GM04503 (cell line): ENCODE data around the gene INTS12.
"Not testable (repeated sequence)": the region's sequence is repeated elsewhere in the genome, so short reads cannot be mapped to it uniquely, and the experiment has no call there.

Source experiments
- DNase-seq: peaks from one replicate; pipeline ENCODE4 v3.0.0-alpha.2; 2012; ENCODE audit warnings: low read depth

The INTS12 gene, protein sequence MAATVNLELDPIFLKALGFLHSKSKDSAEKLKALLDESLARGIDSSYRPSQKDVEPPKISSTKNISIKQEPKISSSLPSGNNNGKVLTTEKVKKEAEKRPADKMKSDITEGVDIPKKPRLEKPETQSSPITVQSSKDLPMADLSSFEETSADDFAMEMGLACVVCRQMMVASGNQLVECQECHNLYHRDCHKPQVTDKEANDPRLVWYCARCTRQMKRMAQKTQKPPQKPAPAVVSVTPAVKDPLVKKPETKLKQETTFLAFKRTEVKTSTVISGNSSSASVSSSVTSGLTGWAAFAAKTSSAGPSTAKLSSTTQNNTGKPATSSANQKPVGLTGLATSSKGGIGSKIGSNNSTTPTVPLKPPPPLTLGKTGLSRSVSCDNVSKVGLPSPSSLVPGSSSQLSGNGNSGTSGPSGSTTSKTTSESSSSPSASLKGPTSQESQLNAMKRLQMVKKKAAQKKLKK

DNA sequence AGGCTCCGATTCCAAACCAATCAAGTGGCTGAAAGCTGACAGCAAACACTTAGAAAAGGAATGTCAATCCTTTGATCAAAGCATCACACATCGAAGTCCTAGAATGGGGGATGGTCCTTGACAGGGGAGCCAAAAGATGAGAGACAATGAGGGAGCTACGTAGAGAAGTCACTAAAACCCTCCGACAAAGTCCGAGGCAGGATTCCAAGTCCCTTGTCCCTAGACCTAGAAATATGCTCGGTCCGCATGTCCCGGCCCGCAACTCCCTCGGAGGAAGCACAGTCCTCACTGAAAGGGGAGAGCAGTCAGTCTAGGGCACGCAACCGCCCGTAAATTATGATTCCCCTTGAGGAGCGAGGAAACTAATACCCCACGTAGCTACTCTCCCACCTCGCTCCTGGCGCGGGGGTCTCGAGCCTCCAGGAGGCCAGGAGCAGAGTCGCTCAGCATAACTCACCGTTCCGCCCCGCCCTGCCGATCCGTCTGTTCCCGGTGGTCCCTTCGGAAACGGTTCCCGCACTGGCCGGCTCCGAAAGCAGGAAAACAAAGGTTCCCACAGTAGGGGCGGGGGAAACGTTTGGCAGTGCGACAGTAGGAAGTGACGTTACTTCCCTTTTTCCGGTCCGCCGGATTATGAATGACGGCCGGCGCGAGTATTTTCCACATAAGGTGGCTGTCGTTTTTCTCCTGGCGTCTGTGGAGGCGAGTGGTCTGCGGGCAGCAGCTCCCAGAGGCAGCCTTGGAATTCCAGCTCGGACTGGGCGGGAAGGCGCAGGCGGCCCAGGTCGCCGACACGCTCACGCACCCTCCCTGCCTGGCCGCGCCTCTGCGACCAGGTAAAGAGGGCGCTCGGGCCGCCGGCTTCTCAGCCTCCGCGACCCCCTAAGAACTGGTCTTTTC is at the start of gene INTS12, which contains the start of gene GSTCD:
Gene INTS12, minus strand, starts transcription at position 509 of the 900 bp plus-strand sequence. CDS start 8,684 bp downstream, outside the sequence.
Gene GSTCD, plus strand, starts transcription at position 604 of the 900 bp plus-strand sequence. CDS start 8,830 bp downstream, outside the sequence.
- DNase-seq: peak; percentile 65

DNA sequence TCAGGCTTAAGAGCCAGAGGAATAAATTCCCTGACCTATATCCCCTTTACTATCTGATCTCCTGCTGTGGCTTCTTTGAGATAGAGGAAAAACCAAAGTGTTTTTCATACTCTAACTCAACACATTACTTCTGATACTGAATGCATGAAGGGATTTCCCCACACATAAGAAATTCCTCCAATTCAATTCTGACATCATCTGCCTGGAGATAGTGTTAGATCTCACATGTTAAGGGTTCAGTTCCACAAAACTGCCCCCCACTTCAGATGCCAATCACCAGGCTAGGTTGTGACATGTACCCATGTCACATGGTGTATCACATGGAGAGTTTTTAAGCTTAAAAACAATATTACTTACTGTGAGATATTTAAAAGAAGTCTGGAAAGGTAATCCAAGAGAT is 46.9 kb upstream of the INTS12 start:
- no peak for DNase-seq

DNA sequence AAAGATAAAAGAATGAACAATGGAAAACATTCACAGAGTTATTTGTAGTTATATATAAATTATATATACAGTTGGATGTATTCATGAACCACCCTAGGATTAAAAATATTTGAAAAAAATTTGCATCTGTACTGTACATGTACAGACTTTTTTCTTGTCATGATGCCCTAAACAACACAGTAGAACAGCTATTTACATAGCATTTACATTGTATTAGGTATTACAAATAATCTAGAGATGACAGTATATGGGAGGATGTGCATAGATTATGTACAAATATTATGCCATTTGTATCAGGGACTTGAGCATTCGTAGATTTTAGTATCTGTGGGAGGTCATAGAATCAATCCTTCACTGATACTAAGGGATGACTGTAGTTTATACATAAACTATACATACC is 44.9 kb upstream of the INTS12 start:
- DNase-seq: no peak

DNA sequence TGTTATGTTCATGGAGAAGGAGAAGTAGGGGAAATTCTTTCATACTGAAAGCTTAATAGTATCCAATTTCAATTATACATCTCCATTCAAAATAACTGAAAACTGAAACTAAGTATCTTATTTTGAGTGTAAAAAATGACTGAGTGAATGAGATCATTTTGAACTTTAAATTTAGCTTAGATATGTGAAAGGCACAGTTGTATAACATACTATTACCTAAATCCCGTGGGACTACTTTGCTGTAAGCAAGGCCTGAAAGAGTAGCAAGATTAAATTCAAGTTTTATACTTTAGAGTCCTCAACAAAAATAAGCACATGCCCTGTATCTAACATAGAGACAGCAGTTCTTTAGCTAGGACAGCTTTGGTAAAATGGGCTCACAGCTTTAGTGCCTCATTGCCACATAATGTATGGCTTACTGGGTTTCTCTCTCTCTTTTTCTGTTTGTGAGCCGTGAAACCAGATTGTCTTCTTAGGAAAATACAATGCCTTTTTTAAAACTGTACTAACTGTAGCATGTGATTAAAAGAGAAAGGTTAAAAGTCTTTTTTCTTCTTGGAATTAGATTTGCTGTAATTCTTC is 43.3 kb upstream of the INTS12 start:
- no peak for DNase-seq

DNA sequence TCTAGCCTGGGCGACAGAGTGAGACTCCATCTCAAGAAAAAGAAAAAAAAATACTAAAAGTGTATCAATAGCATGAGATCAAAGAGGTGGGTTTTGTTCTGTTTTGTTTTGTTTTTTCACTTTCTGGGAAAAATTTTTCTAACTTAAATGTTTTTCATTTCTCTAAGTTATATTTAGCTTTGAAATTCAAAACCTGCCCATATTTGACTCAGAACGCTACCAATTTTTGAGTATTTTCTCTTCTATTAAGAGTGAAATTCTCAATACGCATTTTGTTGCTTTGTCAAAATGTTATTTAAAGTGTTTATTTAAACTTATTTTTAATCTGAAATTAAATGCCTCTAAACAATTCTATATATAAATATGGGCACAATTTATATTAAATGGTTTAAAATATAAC is 39.7 kb upstream of the INTS12 start:
- DNase-seq: no peak

DNA sequence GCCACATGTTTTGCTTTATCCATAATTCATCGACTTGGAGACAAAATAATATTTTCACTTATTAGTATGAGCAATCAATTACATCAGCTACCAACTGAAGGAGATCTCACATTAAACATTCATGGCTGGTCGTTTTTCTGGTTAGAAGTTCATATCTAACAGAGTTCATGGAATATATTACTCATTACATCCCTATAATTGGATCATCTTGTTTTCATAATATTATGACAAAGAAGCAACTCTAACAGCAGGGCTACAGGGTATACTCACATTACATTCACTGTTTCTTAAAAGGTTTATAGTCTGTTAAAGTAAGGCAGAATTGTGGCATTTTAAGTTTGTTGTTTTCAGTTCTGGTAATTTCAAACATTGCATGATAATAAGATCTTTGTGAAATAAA is 33.1 kb upstream of the INTS12 start:
- no peak for DNase-seq

DNA sequence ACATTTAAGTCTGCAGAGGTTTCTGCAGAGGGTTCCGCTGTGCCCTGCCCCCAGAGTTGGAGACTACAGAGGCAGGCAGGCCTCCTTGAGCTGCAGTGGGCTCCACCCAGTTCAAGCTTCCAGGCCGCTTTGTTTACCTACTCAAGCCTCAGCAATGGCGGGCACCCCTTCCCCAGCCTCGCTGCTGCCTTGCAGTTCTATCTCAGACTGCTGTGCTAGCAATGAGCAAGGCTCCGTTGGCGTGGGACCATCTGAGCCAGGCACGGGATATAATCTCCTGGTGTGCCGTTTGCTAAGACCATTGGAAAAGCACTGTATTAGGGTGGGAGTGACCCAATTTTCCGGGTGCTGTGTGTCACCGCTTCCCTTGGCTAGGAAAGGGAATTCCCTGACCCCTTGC is 26.7 kb upstream of the INTS12 start:
- DNase-seq: not testable (repeated sequence)

DNA sequence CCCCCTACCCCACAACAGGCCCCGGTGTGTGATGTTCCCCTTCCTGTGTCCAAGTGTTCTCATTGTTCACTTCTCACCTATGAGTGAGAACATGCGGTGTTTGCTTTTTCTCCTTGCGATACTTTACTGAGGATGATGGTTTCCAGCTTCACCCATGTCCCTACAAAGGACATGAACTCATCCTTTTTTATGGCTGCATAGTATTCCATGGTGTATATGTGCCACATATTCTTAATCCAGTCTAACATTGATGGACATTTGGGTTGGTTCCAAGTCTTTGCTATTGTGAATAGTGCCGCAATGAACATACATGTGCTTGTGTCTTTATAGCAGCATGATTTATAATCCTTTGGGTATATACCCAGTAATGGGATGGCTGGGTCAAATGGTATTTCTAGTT is 21.4 kb upstream of the INTS12 start:
- not testable (repeated sequence) for DNase-seq

DNA sequence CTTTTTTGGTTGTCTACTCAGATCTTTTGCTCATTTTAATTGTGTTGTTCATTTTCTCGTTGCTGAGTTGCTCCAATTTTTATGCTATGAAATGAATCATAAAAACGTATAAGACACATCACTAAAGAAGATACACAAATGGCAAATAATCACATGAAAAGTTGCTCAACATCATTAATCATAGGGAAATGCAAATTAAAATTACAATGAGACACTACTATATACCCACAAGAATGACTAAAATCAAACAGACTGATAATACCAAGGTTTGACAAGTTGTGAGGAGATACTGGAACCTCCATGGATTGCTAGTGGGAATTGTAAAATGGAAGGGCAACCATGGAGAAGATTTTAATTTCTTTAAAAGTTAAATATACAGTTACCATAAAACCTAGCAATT is 17.1 kb upstream of the INTS12 start:
- no peak for DNase-seq

DNA sequence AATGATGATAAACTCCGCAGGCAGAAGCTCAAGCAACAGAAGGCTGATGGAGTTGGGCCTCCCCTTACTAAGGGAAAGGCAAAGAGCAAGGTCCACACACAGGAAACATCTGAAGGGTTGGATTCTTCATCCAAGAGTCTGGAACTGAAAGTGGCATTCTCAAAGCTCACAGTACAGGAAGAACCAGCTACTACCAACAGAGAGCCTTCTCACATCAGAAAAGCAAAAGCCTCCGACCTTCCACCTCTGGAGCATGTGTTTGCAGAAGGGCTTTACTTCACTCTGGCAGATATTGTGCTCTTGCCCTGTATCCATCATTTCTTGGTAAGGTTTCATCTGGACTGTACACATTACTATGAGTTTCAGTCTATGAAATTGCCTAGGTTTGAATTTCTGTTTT is 10.7 kb upstream of the INTS12 start:
- no peak for DNase-seq

DNA sequence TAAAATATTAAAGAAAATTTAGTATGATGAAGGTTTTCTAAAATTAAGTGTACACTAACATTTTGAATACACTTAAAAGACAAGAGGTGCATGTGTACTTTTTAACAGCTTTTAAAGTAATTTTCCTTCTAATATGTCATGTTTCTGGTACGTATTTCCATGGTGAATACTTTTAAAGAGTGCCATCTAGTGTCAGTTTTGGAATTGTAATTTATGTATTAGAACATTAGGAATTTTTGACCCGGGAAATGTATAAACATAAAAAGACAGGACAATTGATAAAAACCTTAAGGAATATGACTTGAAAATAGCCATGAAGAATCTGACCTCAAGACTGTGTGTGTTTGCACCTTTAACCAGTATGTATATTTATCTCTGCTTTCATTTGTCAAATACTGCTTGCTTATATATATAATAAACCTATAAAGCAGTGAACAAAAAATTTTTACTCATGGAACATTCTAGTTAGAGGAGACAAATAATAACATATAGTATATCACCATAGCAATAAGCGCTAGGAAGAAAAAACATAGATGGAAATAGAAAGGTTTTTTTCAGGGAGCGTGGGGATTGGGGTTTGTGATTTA is 7.3 kb upstream of the INTS12 start:
- no peak for DNase-seq

DNA sequence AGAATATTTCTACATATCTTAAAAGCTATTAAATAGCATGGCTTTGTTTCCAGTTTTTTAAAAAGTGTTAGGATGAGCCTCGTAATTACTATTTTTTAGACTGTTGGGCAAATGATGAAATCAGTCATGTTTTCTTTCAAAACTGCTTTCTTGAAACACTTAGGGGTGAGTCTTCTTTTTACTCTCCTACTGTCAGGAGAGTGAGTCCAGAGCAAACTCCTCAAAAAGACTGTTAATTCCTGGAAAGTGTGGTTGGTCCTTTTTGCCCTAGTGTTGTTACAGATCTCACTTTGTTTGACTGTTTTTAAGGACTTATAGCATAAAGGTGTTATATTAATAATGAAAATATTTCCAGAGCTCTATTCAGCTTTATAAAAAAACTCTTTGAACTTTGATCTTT is 6.4 kb upstream of the INTS12 start:
- no peak for DNase-seq

DNA sequence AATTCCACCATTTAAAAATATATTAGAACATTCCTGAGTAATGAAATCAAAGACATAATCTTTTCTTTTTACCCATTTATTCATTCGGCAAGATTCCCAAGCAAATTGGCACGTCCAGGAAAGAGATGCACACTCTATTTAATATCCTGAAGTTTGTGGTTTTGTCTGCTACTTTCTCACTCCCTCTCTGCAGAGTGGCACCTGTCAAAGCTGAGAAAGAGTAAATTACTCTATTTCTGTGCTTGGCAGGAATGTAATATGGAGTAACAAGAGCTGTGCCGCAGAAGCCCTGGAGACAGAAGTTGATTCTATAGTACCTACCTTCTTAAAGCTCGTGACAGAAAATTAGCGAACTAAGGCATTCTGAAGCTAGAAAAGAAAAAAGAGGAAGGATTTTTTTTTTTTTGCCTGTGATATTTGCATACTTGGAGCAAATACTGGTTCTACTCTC is 5.6 kb upstream of the INTS12 start:
- no peak for DNase-seq

DNA sequence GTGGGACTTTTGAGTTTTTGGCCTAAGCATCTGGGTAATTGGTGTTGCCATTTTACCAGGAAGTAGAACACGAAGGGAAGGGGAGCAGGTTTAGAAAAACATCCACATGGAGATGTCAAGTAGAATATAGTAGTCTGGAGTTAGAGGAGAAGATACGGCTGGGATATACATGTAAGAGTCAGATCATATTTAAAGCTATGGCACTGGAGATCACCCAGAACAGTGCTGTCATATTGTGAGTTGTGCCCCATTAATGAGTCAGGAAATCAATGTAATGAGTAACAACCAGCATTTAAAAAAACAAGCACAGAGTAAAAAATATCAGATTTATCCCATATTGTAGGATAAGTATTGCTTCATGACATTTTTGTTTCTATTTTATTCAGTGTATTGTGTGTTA is 4.3 kb upstream of the INTS12 start:
- no peak for DNase-seq

DNA sequence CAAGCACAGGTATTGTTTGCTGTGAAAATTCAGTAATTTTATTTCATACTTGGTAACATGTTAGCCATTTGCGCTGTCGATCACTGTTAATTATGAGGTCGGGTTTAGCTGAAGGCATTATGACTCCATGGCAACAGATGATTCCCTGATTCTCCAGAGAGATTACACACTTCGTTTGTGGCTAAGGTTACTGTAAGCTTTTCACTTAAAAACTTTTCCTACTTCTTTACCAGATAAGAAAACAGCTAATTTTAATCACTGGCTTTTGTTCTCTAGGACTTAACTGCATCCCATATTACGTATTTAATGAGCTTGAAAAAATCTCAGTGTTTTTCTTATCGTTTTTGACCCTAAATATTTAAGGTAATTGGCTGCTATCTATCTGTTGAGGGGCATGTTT is 2.2 kb upstream of the INTS12 start:
- no peak for DNase-seq

DNA sequence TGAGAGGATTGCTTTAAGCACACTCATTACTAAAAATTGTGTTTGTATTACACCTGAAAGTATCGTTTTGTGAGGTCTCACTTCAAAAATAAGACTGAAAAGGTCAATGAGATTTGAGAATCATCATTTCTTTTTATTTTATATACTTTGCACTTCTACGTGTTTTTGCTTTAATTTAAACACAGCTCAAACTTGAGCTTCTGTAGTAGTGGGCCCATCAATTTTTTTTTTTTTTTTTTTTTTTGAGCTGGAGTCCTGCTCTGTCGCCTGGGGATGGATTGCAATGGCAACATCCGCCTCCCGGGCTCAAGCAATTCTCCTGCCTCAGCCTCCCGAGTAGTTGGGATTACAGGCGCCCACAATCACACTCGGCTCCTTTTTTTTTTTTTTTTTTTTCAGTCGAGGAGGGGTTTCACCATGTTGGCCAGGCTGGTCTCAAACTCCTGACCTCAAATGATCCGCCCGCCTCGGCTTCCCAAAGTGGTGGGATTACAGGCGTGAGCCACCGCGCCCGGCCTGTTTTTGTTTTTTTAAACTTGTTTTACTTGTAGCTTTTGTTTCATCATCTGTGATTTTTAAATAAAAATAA is 1.6 kb upstream of the INTS12 start:
- DNase-seq: no peak

DNA sequence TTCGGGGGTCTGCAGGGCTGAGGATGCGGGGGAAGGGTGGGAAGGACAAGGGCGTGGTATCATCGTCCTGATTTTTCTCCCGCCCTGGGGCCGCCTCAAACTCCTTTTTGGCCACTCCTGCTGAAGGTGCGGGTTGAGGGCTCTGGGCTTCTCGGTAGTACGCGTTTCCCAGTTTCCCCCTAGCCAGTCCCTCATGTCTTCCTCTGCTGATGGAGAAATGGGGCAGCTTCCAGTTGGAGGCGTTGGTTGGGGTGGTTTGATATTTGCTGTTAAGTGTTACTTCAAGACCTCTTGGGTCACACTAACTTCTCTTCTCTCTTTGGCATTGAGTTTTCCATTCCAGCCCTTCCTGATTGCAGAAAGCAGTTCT is 577 bp upstream of the INTS12 start:
- DNase-seq: no peak

DNA sequence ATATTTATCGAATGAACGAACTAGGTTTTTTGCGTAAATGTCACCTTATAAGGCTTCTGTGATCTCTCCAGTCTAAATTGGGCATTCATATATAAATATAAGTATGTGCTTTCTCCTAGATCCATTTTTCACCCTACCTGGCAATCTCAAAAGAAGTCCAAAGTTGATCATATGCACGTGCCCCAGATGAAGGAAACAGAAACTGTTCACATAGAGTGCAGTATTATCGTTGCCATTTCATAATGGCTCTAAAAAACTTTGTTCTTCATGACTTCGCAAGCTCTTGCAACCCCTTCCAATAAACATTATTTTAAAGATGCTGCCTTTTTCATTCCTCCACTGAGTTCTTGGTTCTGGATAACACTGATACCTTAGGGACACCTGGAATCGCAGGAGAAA is 708 bp downstream of the INTS12 start:
- DNase-seq: no peak

DNA sequence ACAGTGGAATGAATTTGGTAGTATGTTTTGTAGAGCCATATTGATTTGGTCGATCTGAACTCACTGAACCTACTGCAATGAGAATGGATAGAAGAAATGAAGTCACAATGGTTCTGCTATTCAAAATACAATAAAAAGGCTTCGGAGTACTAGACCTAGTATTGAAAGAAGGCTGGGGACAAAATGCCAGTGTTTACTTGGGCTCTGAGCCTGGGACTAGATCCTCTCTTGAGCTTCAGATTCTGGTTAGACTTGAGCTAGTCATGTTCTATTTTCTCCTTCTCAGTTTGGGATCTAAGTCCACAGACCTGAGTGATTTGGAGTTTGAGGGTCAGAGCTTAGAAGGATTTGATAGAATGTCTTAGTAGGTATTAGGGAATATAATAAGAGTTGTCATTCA is 9.9 kb downstream of the INTS12 start:
- DNase-seq: no peak

DNA sequence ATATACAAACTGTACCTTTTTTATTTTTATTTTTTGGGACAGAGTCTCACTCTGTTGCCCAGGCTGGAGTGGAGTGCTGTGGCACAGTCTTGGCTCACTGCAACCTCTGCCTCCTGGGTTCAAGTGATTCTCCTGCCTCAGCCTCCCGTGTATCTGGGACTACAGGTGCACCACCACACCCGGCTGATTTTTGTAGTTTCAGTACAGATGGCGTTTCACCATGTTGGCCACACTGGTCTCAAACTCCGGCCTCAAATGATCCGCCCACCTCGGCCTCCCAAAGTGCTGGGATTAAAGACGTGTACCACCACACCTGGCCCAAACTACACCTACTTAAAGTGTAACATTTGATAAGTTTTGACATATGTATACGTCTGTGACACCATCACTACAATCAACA is 12.7 kb downstream of the INTS12 start:
- DNase-seq: not testable (repeated sequence)

DNA sequence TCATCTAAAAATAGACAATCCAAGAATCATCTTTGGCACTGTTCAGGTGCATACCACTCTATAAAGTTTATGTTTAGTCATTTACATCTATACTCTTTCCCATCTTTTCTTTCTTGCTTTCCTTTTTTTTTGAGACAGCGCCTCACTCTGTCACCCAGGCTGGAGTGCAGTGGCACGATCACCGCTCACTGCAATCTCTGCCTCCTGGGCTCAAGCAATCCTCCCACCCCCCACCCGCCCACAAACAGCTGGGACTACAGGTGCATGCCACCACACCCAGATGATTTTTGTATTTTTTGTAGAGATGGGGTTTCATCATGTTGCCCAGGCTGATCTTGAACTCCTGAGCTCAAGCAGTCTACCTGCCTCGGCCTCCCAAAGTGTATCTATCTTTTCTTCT is 13.7 kb downstream of the INTS12 start:
- not testable (repeated sequence) for DNase-seq

DNA sequence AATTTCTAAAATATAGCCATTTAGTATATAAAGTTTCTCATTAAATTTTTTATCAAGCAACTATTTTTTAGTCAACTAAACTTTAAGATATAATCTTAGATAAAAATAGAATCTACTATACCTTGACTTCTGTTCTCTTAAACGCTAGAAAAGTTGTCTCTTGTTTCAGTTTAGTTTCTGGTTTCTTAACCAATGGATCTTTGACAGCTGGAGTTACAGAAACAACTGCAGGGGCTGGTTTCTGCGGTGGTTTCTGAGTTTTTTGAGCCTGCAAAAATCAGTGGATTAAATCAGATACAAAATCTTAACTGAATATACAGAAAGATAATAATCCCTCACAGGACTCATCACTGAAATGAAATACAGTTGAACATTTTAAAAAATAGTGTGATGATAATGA is 21.9 kb downstream of the INTS12 start:
- DNase-seq: no peak
